Measurements from ENCODE around the gene PHACTR1. TPM values are rescaled to one million over a fixed set of nuclear protein-coding genes. Genes with fewer than 3 reads are reported as not detected.

PHACTR1 gene
- total and polyA plus RNA-seq, 7 donors: 0.60 to 7.5 (median 3.7) TPM

DNA sequence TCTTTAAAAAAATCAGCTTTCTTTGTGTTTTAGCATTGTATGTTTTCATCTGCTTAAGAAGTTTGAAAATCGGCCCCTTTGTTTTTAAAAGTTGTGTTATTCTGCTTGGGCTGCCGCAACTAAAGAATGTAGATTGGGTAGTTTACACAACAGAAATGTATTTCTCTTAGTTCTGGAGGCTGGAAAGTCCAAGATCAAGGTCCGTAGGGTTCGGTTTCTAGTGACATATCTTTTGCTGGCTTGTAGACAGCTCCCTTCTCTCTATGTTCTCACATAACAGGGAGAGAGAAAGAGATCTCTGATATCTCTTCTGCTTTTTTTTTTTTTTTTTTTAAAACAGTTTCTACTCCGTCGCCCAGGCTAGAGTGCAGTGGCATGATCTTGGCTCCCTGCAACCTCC lies 473.1 kb downstream of the PHACTR1 start:
- intact Hi-C loops (cut with DNase I): no loop called here
- H3K36me3 ChIP-seq: no peaks in the 10 kb centered on the region
- no peak for DNase-seq
- H3K4me3 ChIP-seq: no peak overlapping the region
- no peaks in the 10 kb centered on the region for H3K27me3 ChIP-seq
- no peaks in the 10 kb centered on the region for H3K9me3 ChIP-seq
- 90 to 94% methylated on average over 6 of the region's 6 CpGs for WGBS, 2 donors
- TF ChIP-seq POLR2A (IDR thresholded peaks at IDR 0.05) (no peak), EP300 (IDR thresholded peaks at IDR 0.05) (no peak), POLR2AphosphoS5 (IDR thresholded peaks at IDR 0.05) (no peak)
- TF ChIP-seq, protein P1, sequence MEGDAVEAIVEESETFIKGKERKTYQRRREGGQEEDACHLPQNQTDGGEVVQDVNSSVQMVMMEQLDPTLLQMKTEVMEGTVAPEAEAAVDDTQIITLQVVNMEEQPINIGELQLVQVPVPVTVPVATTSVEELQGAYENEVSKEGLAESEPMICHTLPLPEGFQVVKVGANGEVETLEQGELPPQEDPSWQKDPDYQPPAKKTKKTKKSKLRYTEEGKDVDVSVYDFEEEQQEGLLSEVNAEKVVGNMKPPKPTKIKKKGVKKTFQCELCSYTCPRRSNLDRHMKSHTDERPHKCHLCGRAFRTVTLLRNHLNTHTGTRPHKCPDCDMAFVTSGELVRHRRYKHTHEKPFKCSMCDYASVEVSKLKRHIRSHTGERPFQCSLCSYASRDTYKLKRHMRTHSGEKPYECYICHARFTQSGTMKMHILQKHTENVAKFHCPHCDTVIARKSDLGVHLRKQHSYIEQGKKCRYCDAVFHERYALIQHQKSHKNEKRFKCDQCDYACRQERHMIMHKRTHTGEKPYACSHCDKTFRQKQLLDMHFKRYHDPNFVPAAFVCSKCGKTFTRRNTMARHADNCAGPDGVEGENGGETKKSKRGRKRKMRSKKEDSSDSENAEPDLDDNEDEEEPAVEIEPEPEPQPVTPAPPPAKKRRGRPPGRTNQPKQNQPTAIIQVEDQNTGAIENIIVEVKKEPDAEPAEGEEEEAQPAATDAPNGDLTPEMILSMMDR (IDR thresholded peaks at IDR 0.05): no peak
- H3K27ac ChIP-seq: no peak overlapping the region
- no peaks in the 10 kb centered on the region for H3K4me1 ChIP-seq

DNA sequence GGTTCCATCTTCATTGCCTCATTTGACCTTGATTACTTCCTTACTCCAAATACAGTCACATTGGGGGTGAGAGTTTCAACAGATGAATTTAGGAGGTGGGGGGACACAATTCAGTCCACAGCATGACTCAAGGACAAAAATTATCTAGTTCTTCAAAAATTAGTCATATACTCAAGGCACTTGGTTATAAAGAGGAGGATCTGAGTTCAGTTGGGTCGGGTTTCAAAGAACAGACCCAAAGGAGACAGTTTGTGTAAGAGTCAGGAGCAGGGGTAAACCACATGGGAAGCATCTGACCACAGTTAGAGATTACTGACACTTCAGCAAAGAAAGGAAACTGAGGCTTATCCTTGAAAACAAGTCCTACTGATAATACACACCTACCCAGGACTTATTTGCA lies 473.8 kb downstream of the PHACTR1 start:
- 77 to 79% methylated on average over 1 of the region's 1 CpG for WGBS, 2 donors
- H3K27me3 ChIP-seq: no peaks in the 10 kb centered on the region
- no peak overlapping the region for H3K4me3 ChIP-seq
- no peak for TF ChIP-seq POLR2AphosphoS5 (IDR thresholded peaks at IDR 0.05)
- no peaks in the 10 kb centered on the region for H3K9me3 ChIP-seq
- intact Hi-C loops (cut with DNase I): no loop called here
- no peaks in the 10 kb centered on the region for H3K36me3 ChIP-seq
- no peak overlapping the region for H3K27ac ChIP-seq
- H3K4me1 ChIP-seq: no peaks in the 10 kb centered on the region
- no peak for DNase-seq

DNA sequence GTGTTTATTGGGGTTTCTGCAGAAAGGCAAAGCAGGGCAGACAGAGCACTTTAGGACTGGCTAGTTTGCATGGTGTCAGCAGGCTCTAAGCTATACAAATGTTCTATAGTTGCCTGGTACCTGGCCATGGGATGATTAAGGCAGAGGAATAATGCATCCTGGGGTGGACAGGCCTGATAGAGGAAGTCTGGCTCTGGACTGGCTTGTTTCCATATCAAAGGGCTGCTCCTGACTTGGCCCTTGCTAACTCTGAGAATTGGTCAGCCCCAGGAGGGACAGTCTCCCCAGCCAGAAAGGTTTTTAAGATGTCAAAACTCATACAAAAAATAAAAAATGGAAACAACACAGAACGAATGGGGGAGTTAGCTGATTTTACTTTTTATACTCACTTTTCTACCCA lies 474.9 kb downstream of the PHACTR1 start:
- DNase-seq: no peak
- Histone ChIP-seq H3K4me1 (no peaks in the 10 kb centered on the region), H3K27ac (no peak overlapping the region), H3K36me3 (no peaks in the 10 kb centered on the region), H3K4me3 (no peak overlapping the region), H3K9me3 (no peaks in the 10 kb centered on the region), H3K27me3 (no peaks in the 10 kb centered on the region)
- TF ChIP-seq, protein P1 (IDR thresholded peaks at IDR 0.05): no peak
- TF ChIP-seq POLR2A (IDR thresholded peaks at IDR 0.05): no peak
- no peak for TF ChIP-seq EP300 (IDR thresholded peaks at IDR 0.05)
- TF ChIP-seq POLR2AphosphoS5 (IDR thresholded peaks at IDR 0.05): no peak
- 62 to 74% methylated on average over 1 of the region's 1 CpG for WGBS, 2 donors
- intact Hi-C loops (cut with DNase I): no loop called here

DNA sequence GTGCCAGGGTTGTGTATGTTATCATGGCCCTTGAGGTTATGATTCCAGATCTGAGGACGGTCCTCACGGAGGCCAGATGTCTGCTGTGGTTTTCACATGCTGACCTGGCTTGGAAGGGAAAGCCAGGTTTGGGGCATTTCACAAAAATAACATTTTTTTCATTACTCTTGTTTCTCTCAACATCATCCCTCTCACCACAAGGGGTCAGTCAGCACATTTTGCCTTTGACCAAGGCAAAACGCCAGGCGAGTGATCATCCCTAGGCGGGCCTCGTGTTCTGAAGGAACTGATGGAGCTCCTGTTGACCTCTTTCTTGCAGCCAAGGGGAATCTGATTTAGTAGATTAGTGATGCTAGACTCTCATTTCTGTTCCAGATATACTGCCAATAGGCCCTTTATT lies 478.3 kb downstream of the PHACTR1 start:
- H3K27me3 ChIP-seq: no peaks in the 10 kb centered on the region
- no peaks in the 10 kb centered on the region for H3K9me3 ChIP-seq
- intact Hi-C loops (cut with DNase I): no loop called here
- TF ChIP-seq, protein P1 (IDR thresholded peaks at IDR 0.05): peak in 1 of 4 experiments; percentile 17
- TF ChIP-seq POLR2A (IDR thresholded peaks at IDR 0.05): no peak
- no peak for DNase-seq
- no peak overlapping the region for H3K27ac ChIP-seq
- no peaks in the 10 kb centered on the region for H3K36me3 ChIP-seq
- WGBS, 2 donors: 33 to 35% methylated on average over 6 of the region's 6 CpGs
- H3K4me1 ChIP-seq: no peaks in the 10 kb centered on the region
- H3K4me3 ChIP-seq: no peak overlapping the region

DNA sequence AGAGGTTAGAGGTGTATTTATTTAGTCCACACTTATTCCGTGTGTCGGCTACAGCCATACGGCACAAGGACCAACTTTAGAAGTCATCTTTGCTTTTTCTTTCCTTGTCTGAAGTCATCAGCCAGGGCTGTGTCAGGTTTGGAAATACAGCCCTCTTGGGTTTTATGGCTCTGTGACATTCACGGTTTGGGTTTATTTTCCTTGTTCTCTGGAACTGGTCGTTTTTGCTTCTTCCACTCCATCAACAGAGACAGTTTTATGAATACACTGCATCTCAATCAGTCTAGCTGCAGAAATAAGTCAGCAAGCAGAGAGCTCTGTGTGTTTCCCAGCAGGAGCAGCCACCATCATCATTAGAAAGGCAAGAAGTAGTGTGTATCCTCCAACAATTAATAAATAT lies 479.2 kb downstream of the PHACTR1 start:
- WGBS, 2 donors: 72 to 79% methylated on average over 5 of the region's 5 CpGs
- H3K27me3 ChIP-seq: no peaks in the 10 kb centered on the region
- intact Hi-C loops (cut with DNase I): no loop called here
- no peaks in the 10 kb centered on the region for H3K9me3 ChIP-seq
- TF ChIP-seq EP300 (IDR thresholded peaks at IDR 0.05): no peak
- TF ChIP-seq POLR2AphosphoS5 (IDR thresholded peaks at IDR 0.05): no peak
- no peaks in the 10 kb centered on the region for H3K36me3 ChIP-seq
- no peak overlapping the region for H3K4me3 ChIP-seq
- DNase-seq: no peak
- no peak overlapping the region for H3K27ac ChIP-seq
- no peaks in the 10 kb centered on the region for H3K4me1 ChIP-seq

DNA sequence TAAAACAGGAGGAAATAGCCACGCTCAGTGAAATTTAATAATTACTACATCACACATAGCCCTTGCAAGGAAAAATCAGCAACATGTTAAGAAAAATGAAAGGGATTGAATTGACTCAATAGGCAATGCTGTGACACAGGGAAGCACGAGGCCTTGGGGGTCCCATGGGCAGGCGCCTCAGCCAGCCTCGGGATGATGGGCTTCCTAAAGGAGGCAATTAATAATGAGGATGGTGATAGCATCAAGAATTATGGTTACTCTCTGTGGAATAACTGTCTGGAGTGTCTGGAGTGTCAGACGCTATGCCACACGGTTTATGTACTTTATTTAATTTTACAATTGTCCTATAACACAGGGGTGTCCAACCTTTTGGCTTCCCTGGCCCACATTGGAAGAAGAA lies 481.6 kb downstream of the PHACTR1 start:
- TF ChIP-seq EP300 (IDR thresholded peaks at IDR 0.05): no peak
- TF ChIP-seq, protein P1 (IDR thresholded peaks at IDR 0.05): no peak
- no peak for TF ChIP-seq POLR2AphosphoS5 (IDR thresholded peaks at IDR 0.05)
- TF ChIP-seq POLR2A (IDR thresholded peaks at IDR 0.05): no peak
- no peaks in the 10 kb centered on the region for H3K9me3 ChIP-seq
- DNase-seq: no peak
- H3K36me3 ChIP-seq: no peaks in the 10 kb centered on the region
- 73 to 88% methylated on average over 6 of the region's 6 CpGs for WGBS, 2 donors
- H3K4me3 ChIP-seq: no peak overlapping the region
- H3K27ac ChIP-seq: no peak overlapping the region
- no peaks in the 10 kb centered on the region for H3K27me3 ChIP-seq
- H3K4me1 ChIP-seq: no peaks in the 10 kb centered on the region
- intact Hi-C loops (cut with DNase I): no loop called here
